ENCODE data around the gene TRIM38. TPM values are rescaled to one million over a fixed set of nuclear protein-coding genes. Genes with fewer than 3 reads are reported as not detected.

The TRIM38 gene
- total RNA-seq, 2 donors from 2014 or later: 3.9 to 4.0 TPM

- Histone ChIP-seq H3K9me3 (no peaks in the 10 kb centered on the region), H3K27ac (no peak overlapping the region), H3K4me1 (no peaks in the 10 kb centered on the region), H3K4me3 (no peak overlapping the region), H3K36me3 (replicated peaks in 1 of 2; ENCODE audit: insufficient read depth in 1 of 2, low read depth in 2 of 2) (peaks cover 0 to 16% of the 10 kb centered on the region in 2 donors), H3K27me3 (no peaks in the 10 kb centered on the region)
- DNase-seq (no peak), ATAC-seq (no peak)
- intact Hi-C loops (cut with DNase I): no loop called here
- TF ChIP-seq, protein P1, sequence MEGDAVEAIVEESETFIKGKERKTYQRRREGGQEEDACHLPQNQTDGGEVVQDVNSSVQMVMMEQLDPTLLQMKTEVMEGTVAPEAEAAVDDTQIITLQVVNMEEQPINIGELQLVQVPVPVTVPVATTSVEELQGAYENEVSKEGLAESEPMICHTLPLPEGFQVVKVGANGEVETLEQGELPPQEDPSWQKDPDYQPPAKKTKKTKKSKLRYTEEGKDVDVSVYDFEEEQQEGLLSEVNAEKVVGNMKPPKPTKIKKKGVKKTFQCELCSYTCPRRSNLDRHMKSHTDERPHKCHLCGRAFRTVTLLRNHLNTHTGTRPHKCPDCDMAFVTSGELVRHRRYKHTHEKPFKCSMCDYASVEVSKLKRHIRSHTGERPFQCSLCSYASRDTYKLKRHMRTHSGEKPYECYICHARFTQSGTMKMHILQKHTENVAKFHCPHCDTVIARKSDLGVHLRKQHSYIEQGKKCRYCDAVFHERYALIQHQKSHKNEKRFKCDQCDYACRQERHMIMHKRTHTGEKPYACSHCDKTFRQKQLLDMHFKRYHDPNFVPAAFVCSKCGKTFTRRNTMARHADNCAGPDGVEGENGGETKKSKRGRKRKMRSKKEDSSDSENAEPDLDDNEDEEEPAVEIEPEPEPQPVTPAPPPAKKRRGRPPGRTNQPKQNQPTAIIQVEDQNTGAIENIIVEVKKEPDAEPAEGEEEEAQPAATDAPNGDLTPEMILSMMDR (IDR thresholded peaks at IDR 0.05): no peak
- no peak for TF ChIP-seq POLR2A (IDR thresholded peaks at IDR 0.05)
- 85 to 88% methylated on average over 5 of the region's 5 CpGs for WGBS, 2 donors
Measured at GRCh38 chr6:25975923-25976560, 13.4 kb downstream of the TRIM38 start.

DNA sequence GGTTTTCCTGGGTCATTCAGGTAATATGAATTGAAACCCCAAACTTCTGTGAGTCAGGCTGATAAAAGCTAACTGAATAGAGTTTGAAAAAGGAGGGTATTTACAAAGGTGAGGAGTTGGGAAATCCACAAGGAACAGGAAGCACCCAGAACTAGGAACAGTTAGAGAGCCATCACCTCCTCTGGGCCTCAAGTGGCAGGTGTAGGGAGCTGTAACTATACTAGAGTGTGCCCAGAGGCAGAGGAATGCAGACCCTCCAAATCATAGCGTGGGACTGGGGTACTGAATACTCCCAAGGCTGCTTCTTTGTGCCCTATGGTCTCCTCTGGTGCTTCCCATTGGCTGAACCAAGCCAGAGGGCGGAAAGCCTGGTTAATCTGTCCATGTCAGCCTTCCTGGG, 18.3 kb downstream of the TRIM38 start:
- WGBS, 2 donors: 87 to 92% methylated on average over 2 of the region's 2 CpGs
- ATAC-seq (no peak), DNase-seq (no peak)
- no peak overlapping the region for H3K27ac ChIP-seq
- no peaks in the 10 kb centered on the region for H3K9me3 ChIP-seq
- H3K4me3 ChIP-seq: no peak overlapping the region
- TF ChIP-seq, protein P1 (IDR thresholded peaks at IDR 0.05): no peak
- TF ChIP-seq POLR2A (IDR thresholded peaks at IDR 0.05): no peak
- no peaks in the 10 kb centered on the region for H3K4me1 ChIP-seq
- H3K27me3 ChIP-seq: no peaks in the 10 kb centered on the region
- intact Hi-C loops (cut with DNase I): no loop called here
- peaks cover 0 to 10% of the 10 kb centered on the region in 2 donors for H3K36me3 ChIP-seq (replicated peaks in 1 of 2; ENCODE audit: insufficient read depth in 1 of 2, low read depth in 2 of 2)

GRCh38 chr6:25981568-25982263, 19.1 kb downstream of the TRIM38 start:
- Histone ChIP-seq H3K4me1 (no peaks in the 10 kb centered on the region), H3K4me3 (no peak overlapping the region), H3K27me3 (no peaks in the 10 kb centered on the region), H3K36me3 (replicated peaks in 1 of 2; ENCODE audit: insufficient read depth in 1 of 2, low read depth in 2 of 2) (peaks cover 0 to 8% of the 10 kb centered on the region in 2 donors), H3K27ac (no peak overlapping the region), H3K9me3 (no peaks in the 10 kb centered on the region)
- no peak for DNase-seq
- TF ChIP-seq POLR2A (IDR thresholded peaks at IDR 0.05): no peak
- TF ChIP-seq, protein P1 (IDR thresholded peaks at IDR 0.05): no peak
- WGBS, 2 donors: 75 to 85% methylated on average over 5 of the region's 5 CpGs
- no peak for ATAC-seq
- intact Hi-C loops (cut with DNase I): no loop called here

- Histone ChIP-seq H3K27me3 (no peaks in the 10 kb centered on the region), H3K4me3 (no peak overlapping the region), H3K27ac (no peak overlapping the region), H3K4me1 (no peaks in the 10 kb centered on the region), H3K9me3 (no peaks in the 10 kb centered on the region), H3K36me3 (replicated peaks in 1 of 2; ENCODE audit: insufficient read depth in 1 of 2, low read depth in 2 of 2) (peaks cover 0 to 8% of the 10 kb centered on the region in 2 donors)
- 78 to 80% methylated on average over 2 of the region's 2 CpGs for WGBS, 2 donors
- no peak for TF ChIP-seq POLR2A (IDR thresholded peaks at IDR 0.05)
- TF ChIP-seq, protein P1 (IDR thresholded peaks at IDR 0.05): no peak
- no peak for ATAC-seq
- intact Hi-C loops (cut with DNase I): no loop called here
- DNase-seq: no peak
Measured at GRCh38 chr6:25984265-25984664, 21.7 kb downstream of the TRIM38 start.

Data from body of pancreas (tissue), 4 donors.